DOHH2 (cell line): Measurements from ENCODE around the gene C1orf94.
A peak's percentile ranks its signal among the peaks of the same experiment; 100 is the strongest.

Experiments used
- H3F3A ChIP-seq: fragments of 200-600 bp; sonication (generic), shearing (Covaris generic); 2 replicates; pipeline ENCODE4 v1.6.0; 2016; ENCODE audit warnings: antibody characterized with exemption, mild to moderate bottlenecking; ENCODE audit not compliant: control insufficient read depth, insufficient read depth
- H3K27ac ChIP-seq: fragments of 200-600 bp; sonication (generic); 2 replicates; pipeline ENCODE4 v1.5.1; 2014; ENCODE audit warnings: low read depth, mild to moderate bottlenecking, low read length, moderate library complexity
- H3K27me3 ChIP-seq: fragments of 200-600 bp; sonication (generic); 2 replicates; pipeline ENCODE4 v1.6.1; 2014; ENCODE audit warnings: mild to moderate bottlenecking, low read length, mixed read lengths; ENCODE audit not compliant: control insufficient read depth
- H3K36me3 ChIP-seq: fragments of 200-600 bp; sonication (generic); 2 replicates; pipeline ENCODE4 v1.6.1; 2014; ENCODE audit warnings: mild to moderate bottlenecking, low read length, moderate library complexity, mixed read lengths; ENCODE audit not compliant: control insufficient read depth
- H3K4me1 ChIP-seq: fragments of 200-600 bp; sonication (generic); 2 replicates; pipeline ENCODE4 v1.6.1; 2014; ENCODE audit warnings: mild to moderate bottlenecking, low read length, mixed read lengths; ENCODE audit not compliant: control insufficient read depth
- H3K4me2 ChIP-seq: fragments of 200-600 bp; sonication (generic); 2 replicates; pipeline ENCODE4 v1.6.0; 2014; ENCODE audit warnings: mild to moderate bottlenecking, low read length, moderate library complexity
- H3K4me3 ChIP-seq: fragments of 200-600 bp; sonication (generic); 2 replicates; pipeline ENCODE4 v1.5.1; 2014; ENCODE audit warnings: mild to moderate bottlenecking, low read length, mixed read lengths
- H3K79me2 ChIP-seq: fragments of 200-600 bp; sonication (generic); 2 replicates; pipeline ENCODE4 v1.6.1; 2014; ENCODE audit warnings: mild to moderate bottlenecking, low read length, mixed read lengths; ENCODE audit not compliant: control insufficient read depth
- H3K9me2 ChIP-seq: fragments of 200-600 bp; sonication (generic); replicated peaks from 2 replicates; pipeline ENCODE4 v1.6.1; 2014; ENCODE audit warnings: mild to moderate bottlenecking, low read length, mixed read lengths; ENCODE audit not compliant: control insufficient read depth
- H3K9me3 ChIP-seq: fragments of 200-600 bp; sonication (generic); 2 replicates; pipeline ENCODE4 v1.6.1; 2014; ENCODE audit warnings: antibody characterized with exemption, low read length, mixed read lengths; ENCODE audit not compliant: control insufficient read depth, insufficient read depth
- H4K20me1 ChIP-seq: fragments of 200-600 bp; sonication (generic); 2 replicates; pipeline ENCODE4 v1.6.0; 2014; ENCODE audit warnings: low read depth, mild to moderate bottlenecking, antibody characterized with exemption, low read length, moderate library complexity; ENCODE audit not compliant: control insufficient read depth, insufficient read depth
- EZH2phosphoT487 ChIP-seq: fragments of 200-600 bp; sonication (generic); IDR thresholded peaks from 2 replicates; pipeline ENCODE4 v1.6.1; 2017; ENCODE audit warnings: borderline replicate concordance, mild to moderate bottlenecking, antibody characterized with exemption, low read length, moderate library complexity, mixed read lengths
- TF ChIP-seq, protein P1 (sequence below): fragments of 200-600 bp; sonication (generic); IDR thresholded peaks from one replicate; pipeline ENCODE4 v1.5.1; 2014; ENCODE audit warnings: antibody characterized with exemption, mild to moderate bottlenecking, low read depth, low read length; ENCODE audit not compliant: poor library complexity, severe bottlenecking

C1orf94 gene

DNA sequence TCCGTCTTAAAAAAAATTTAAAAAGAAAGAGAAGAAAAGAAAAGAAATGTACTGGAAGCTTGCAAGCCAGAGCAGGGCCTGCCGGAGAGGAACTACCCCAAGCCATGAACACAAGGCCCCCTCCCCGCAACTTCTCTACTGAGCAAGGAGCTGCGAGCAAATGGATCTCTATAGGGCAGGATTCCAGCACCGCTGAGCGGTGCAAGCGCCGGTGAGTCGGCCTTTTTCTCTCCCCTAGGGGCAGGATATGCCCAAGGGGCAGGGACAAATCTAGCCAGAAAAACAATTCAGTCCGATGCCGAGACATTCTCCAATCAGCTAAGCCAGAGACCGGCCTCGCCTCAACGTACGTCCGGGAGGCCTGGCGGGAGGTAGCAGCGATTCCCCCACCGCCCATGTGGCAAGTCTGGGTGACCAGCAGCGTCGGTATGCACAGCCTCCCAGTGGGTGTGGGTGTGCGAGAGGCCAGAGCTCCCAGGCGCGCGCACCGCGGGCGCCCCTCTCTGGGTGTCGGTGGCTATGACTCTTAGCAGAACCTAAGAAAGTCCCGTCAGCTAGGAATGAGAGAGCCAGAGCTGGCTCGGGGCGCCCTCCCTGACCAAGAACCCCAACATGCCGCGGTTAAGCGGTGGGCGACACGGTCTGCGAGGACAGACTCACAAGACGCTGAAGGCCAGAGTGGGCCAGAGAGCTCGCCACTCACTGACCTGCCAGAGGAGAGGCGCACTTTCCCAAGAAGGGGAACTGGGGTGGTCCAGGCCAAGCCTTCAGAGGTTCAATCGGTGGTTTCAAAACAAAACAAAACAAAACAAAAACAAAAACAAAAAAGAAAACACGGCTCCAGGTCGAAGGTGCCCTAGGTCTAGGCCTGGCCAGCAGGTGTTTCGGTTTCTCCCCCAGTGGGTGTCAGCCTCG is 13.6 kb upstream of the C1orf94 start:
- H4K20me1 ChIP-seq, result no peaks in the 10 kb centered on the region
- H3K9me2 ChIP-seq, result no peaks in the 10 kb centered on the region
- no peaks in the 10 kb centered on the region for H3K79me2 ChIP-seq
- no peaks in the 10 kb centered on the region for H3F3A ChIP-seq
- peaks cover 28% of the 10 kb centered on the region for H3K27me3 ChIP-seq
- no peak overlapping the region for H3K4me2 ChIP-seq
- no peaks in the 10 kb centered on the region for H3K36me3 ChIP-seq
- H3K27ac ChIP-seq, result no peak overlapping the region
- H3K9me3 ChIP-seq, result no peaks in the 10 kb centered on the region
- H3K4me1 ChIP-seq, result no peaks in the 10 kb centered on the region
- TF ChIP-seq, protein P1, sequence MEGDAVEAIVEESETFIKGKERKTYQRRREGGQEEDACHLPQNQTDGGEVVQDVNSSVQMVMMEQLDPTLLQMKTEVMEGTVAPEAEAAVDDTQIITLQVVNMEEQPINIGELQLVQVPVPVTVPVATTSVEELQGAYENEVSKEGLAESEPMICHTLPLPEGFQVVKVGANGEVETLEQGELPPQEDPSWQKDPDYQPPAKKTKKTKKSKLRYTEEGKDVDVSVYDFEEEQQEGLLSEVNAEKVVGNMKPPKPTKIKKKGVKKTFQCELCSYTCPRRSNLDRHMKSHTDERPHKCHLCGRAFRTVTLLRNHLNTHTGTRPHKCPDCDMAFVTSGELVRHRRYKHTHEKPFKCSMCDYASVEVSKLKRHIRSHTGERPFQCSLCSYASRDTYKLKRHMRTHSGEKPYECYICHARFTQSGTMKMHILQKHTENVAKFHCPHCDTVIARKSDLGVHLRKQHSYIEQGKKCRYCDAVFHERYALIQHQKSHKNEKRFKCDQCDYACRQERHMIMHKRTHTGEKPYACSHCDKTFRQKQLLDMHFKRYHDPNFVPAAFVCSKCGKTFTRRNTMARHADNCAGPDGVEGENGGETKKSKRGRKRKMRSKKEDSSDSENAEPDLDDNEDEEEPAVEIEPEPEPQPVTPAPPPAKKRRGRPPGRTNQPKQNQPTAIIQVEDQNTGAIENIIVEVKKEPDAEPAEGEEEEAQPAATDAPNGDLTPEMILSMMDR, result peak; percentile 60
- TF ChIP-seq EZH2phosphoT487, result no peak
- H3K4me3 ChIP-seq, result no peak overlapping the region

DNA sequence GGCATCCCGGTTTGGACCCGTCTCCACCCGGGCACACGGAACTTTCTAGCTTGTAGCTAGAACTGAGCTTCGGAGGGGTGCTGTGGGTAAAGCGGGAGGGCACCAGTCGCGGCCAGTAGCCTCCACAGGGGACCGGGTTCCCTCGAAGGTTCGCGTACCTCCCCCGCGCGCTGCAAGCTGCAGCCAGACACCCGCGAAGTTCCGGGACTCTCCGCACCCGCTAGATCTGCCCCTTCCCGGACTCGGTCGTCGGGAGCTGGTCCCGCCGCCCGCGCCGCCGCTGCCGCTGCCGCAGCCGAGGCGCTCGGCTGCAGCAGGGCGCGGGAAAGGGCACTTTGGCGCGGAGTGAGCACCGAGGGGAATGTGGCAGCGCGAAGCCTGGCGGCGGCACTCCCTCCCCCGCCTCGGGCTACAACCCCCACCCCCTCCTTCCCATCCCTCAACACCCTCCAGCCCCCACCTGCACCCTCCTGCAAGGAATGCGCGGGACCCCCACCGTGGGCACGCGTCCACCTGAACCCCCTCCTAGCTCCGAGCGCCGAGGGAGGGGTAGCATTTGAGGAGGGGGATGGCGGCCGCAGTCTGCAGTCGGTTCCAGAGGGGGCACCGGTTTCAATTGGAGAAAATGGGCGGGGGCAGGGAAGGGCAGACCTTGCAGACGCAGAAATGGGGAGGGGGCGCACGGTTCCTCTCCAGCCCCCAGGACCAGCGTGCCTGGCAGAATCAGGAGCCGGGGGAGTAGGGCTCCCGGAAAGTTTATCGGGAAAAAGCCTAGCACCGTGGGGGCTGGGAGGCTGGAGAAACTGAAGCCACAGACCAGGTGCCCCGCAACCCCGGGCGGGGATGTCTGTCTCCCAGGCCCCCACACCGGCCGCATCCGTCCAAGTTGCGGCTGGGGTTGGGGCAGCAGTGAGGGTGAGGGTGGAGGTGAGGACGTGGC is 12.6 kb upstream of the C1orf94 start:
- Histone ChIP-seq H3K27me3 (peaks cover 30% of the 10 kb centered on the region), H3K4me3 (no peak overlapping the region), H3F3A (no peaks in the 10 kb centered on the region), H3K27ac (no peak overlapping the region), H3K4me1 (no peaks in the 10 kb centered on the region), H3K9me3 (no peaks in the 10 kb centered on the region), H3K79me2 (no peaks in the 10 kb centered on the region), H4K20me1 (no peaks in the 10 kb centered on the region), H3K36me3 (no peaks in the 10 kb centered on the region), H3K4me2 (no peak overlapping the region), H3K9me2 (no peaks in the 10 kb centered on the region)
- no peak for TF ChIP-seq EZH2phosphoT487
- TF ChIP-seq, protein P1, result no peak

DNA sequence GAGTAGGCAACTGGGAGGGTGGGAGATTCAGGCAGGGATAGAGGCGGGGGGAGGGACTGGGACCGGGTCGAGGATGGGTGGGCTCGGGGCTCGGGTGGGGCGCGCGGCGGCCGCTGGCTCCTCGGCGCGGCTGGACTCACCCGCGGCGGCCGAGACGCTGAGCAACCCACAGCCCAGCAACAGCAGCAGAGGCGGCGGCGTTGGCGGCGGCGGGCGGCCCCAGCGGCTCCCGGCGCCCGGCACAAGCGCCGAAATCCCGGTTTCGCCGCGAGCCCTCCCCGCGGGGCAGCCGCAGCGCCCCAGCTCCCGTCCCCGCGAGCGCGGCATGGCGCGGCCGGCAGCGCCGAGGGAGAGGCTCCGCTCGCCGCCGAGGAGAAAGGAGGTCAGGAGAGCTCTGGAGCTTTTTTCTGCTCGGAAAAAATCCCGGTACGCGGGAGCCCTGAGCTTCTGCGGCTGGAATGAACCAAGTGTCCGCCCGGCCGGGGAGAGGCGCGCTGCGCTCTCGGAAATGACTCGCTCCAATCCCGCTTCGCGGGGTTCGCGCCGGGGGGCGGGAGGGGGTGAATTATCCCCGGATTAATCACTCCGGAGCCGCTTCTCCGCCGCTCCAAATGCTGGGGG is 11.8 kb upstream of the C1orf94 start, which contains the start of gene CSMD2:
Gene CSMD2 (minus strand): TSS at position 460 of the 621 bp plus-strand sequence. CDS start 133 bp downstream, at position 327.
- H3F3A ChIP-seq, result no peaks in the 10 kb centered on the region
- H3K27me3 ChIP-seq, result peaks cover 30% of the 10 kb centered on the region
- H3K4me2 ChIP-seq, result no peak within 1 kb of the TSS
- TF ChIP-seq, protein P1, result no peak
- TF ChIP-seq EZH2phosphoT487, result no peak
- no peaks in the 10 kb centered on the region for H3K79me2 ChIP-seq
- no peaks in the 10 kb centered on the region for H4K20me1 ChIP-seq
- no peak within 1 kb of the TSS for H3K4me3 ChIP-seq
- no peaks in the 10 kb centered on the region for H3K4me1 ChIP-seq
- no peak within 1 kb of the TSS for H3K27ac ChIP-seq
- no peaks in the 10 kb centered on the region for H3K36me3 ChIP-seq
- no peaks in the 10 kb centered on the region for H3K9me3 ChIP-seq
- no peaks in the 10 kb centered on the region for H3K9me2 ChIP-seq
